Peyer's patch (tissue), 4 donors: ENCODE results near the gene FXYD3. TPM values are rescaled to one million over a fixed set of nuclear protein-coding genes. Genes with fewer than 3 reads are reported as not detected.

ENCODE experiments used
- DNase-seq, 3 donors: peaks; one replicate each; pipeline ENCODE4 v3.0.0-alpha.2; 2017 to 2019
- H3K27ac ChIP-seq, 4 donors: fragments of 200-600 bp; sonication (generic); one replicate each; pipeline ENCODE4 v1.5.1; 2016 to 2019
- H3K27me3 ChIP-seq, 2 donors: fragments of 200-600 bp; sonication (generic); one replicate each; pipeline ENCODE4 v1.5.1; 2019
- H3K36me3 ChIP-seq, 3 donors: fragments of 200-600 bp; sonication (generic); one replicate each; pipeline ENCODE4 v1.5.1; 2016 to 2019
- H3K4me1 ChIP-seq, 4 donors: fragments of 200-600 bp; sonication (generic); one replicate each; pipeline ENCODE4 v1.5.1; 2016 to 2019
- H3K4me3 ChIP-seq, 4 donors: fragments of 200-600 bp; sonication (generic); 1 replicate in 3 of 4; 2 replicates in 1 of 4; pipeline ENCODE4 v1.5.1; 2016 to 2019; ENCODE audit warnings: mild to moderate bottlenecking in 1 of 4
- H3K9me3 ChIP-seq, 4 donors: fragments of 200-600 bp; sonication (generic); one replicate each; pipeline ENCODE4 v1.5.1; 2016 to 2019; ENCODE audit warnings: mild to moderate bottlenecking in 1 of 4
- CTCF ChIP-seq, 6 experiments: fragments of 450-650 bp in 4 of 6; fragments of 200-600 bp in 2 of 6; sonication (generic) in 1 of 6; IDR thresholded peaks; one replicate each; pipeline ENCODE4 v1.5.1; 2017 to 2019; ENCODE audit warnings: antibody characterized with exemption in 6 of 6, mild to moderate bottlenecking in 3 of 6, moderate library complexity in 1 of 6
- POLR2A ChIP-seq, 2 donors: fragments of 450-650 bp; IDR thresholded peaks; one replicate each; pipeline ENCODE4 v1.5.1; 2017; ENCODE audit warnings: antibody characterized with exemption in 2 of 2, mild to moderate bottlenecking in 2 of 2, moderate library complexity in 2 of 2
- total RNA-seq, 4 donors: library from RNA; depleted of rRNA; stranded (reverse); fragments of >200 nt; gene quantifications; one replicate each; pipeline ENCODE4 v1.1.0, GENCODE V29; 2016

The FXYD3 gene
- total RNA-seq, 4 donors from 2014 or later: 33.0 to 1,418 (median 1,063) TPM

DNA sequence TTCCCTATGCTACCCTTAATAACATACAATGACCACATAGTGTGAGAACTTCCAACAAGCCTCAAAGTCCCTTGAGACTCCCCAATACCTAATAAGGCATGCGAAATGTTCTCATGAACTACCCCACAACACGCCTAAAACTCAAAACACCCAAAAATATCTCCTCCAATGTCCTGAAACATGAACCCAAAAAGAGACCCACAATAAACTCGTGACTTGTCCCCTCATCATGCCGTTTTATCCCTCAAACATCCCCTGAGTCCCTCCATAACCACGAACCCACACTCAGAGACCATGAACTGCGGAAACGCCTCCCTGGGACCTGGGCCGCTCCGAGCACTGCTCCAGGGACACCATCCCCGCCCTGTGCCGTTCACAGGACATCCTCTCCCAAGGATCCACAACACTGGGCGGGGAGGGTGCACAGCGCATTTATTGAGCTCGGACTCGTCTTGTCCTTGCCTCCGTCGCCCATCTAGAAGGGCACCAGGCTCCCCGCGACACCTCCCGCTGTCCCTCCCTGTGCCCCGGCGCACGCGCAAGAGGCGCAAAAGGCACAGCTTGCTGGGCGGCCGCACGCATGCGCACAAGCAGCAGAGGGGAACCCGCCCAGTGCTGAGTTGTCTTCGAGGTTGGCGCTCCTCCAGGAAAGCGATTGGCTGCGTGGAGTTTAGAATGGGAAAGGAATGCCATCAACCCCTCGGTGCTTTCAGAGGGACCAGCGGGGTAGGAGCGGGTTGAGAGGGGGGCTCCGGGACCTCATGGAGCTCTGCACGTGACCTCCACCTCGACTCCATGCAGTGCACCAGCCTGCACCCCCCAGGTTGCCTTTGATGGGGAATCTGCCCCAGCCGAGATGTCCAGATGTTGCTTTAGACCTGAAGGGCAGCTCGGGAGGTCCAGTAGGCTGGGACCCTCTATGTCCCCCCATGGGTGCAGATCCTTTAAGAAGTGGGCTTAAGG, 8.8 kb downstream of the FXYD3 start:
- Histone ChIP-seq H3K4me3 (peak overlapping the region; percentile 33 to 55 (median 48)), H3K4me1 (peaks cover 5 to 63% (median 8%) of the 10 kb centered on the region in 4 donors), H3K27me3 (no peaks in the 10 kb centered on the region), H3K27ac (peak overlapping the region; percentile 61 to 97 (median 78)), H3K9me3 (no peaks in the 10 kb centered on the region), H3K36me3 (peaks cover 0 to 12% (median 0%) of the 10 kb centered on the region in 3 donors)
- TF ChIP-seq CTCF (IDR thresholded peaks at IDR 0.05) (no peak), POLR2A (IDR thresholded peaks at IDR 0.05) (peak; percentile 60 to 91)
- peak; percentile 81 to 96 (median 95) for DNase-seq

DNA sequence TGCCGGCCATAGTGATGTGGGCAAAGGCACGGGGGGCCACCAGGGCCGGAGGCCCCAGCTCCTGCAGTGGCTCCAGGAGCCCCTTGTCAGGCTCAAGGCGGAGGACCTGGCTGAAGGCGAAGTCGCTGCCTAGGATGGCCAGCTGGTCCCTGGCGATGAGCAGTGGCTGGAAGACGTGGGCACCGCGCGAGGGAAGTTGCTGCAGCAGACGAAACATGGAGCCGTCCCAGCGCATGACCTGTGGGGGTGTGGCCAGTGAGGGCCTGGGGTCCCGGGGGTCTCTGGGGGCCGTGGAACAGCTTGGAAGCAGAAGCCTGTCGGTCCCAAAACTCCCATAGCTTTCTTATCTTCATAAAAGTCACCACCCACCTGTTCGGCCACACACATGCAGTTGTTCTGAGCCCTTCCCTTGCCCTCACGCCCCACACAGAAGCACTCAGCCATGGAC, 9.7 kb downstream of the FXYD3 start:
- peak in 1 of 3 donors; percentile 63 for DNase-seq
- Histone ChIP-seq H3K9me3 (no peaks in the 10 kb centered on the region), H3K36me3 (peaks cover 0 to 12% (median 0%) of the 10 kb centered on the region in 3 donors), H3K4me3 (no peak overlapping the region), H3K4me1 (peaks cover 5 to 59% (median 8%) of the 10 kb centered on the region in 4 donors), H3K27me3 (no peaks in the 10 kb centered on the region), H3K27ac (peak overlapping the region in 3 of 4 donors; percentile 61 to 97 (median 79))
- no peak for TF ChIP-seq CTCF (IDR thresholded peaks at IDR 0.05)
- no peak for TF ChIP-seq POLR2A (IDR thresholded peaks at IDR 0.05)

- peaks cover 5 to 58% (median 7%) of the 10 kb centered on the region in 4 donors for H3K4me1 ChIP-seq
- H3K9me3 ChIP-seq: no peaks in the 10 kb centered on the region
- H3K36me3 ChIP-seq: peaks cover 0 to 12% (median 0%) of the 10 kb centered on the region in 3 donors
- no peak for TF ChIP-seq POLR2A (IDR thresholded peaks at IDR 0.05)
- TF ChIP-seq CTCF (IDR thresholded peaks at IDR 0.05): no peak
- DNase-seq: peak in 1 of 3 donors; percentile 55
- peak overlapping the region in 3 of 4 donors; percentile 61 to 97 (median 79) for H3K27ac ChIP-seq
- no peak overlapping the region for H3K4me3 ChIP-seq
- H3K27me3 ChIP-seq: no peaks in the 10 kb centered on the region
Observed at GRCh38 chr19:35125749-35126623, 10.4 kb downstream of the FXYD3 start.

DNA sequence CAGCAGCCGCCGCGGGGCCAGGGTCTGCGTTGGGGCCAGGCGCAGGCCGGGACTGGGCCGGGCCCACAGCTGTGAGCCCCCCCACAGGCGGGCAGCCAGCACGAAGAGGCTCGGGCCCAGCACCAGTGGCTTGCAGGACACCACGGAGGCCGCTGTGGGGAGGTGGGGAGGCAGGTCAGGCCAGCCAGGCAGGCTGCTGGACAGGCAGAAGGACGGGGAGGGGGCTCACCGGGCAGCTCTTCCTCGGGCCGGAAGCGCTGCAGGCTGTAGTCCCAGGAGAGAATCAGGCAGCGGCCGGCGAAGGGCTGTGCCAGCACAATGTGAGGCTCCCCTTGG, 11.0 kb downstream of the FXYD3 start:
- DNase-seq: no peak
- Histone ChIP-seq H3K4me1 (peaks cover 4 to 57% (median 6%) of the 10 kb centered on the region in 4 donors), H3K27ac (peak overlapping the region in 2 of 4 donors; percentile 79 to 97), H3K9me3 (no peaks in the 10 kb centered on the region), H3K36me3 (peaks cover 0 to 12% (median 0%) of the 10 kb centered on the region in 3 donors), H3K4me3 (no peak overlapping the region), H3K27me3 (no peaks in the 10 kb centered on the region)
- TF ChIP-seq POLR2A (IDR thresholded peaks at IDR 0.05) (no peak), CTCF (IDR thresholded peaks at IDR 0.05) (no peak)

GRCh38 chr19:35127871-35128270, 12.2 kb downstream of the FXYD3 start:
- Histone ChIP-seq H3K27me3 (no peaks in the 10 kb centered on the region), H3K4me1 (peaks cover 4 to 46% (median 6%) of the 10 kb centered on the region in 4 donors), H3K36me3 (peaks cover 0 to 8% (median 0%) of the 10 kb centered on the region in 3 donors), H3K27ac (peak overlapping the region in 1 of 4 donors; percentile 97), H3K9me3 (no peaks in the 10 kb centered on the region), H3K4me3 (no peak overlapping the region)
- DNase-seq: no peak
- TF ChIP-seq POLR2A (IDR thresholded peaks at IDR 0.05): no peak
- TF ChIP-seq CTCF (IDR thresholded peaks at IDR 0.05): no peak
